ENCODE data around the gene RGL4.
"Not testable (repeated sequence)": the region's sequence is repeated elsewhere in the genome, so short reads cannot be mapped to it uniquely, and the experiment has no call there.

The RGL4 gene

DNA sequence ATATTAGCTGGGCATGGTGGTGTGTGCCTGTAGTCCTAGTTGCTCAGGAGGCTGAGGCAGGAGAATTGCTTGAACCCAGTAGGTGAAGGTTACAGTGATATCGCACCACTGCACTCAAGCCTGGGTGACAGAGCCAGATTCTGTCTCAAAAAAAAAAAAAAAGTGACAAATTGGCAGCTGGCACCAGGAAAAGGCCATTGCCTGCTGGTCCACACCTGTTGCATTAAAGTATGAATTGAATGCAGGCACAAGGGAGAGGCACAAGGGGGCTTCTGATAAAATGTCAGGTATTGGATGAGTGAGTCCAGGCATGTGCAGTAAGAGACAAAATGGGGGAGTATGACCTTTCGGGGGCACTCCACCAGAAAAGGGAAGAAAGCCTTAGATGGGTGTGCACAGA lies 31.9 kb downstream of the RGL4 start:
- Histone ChIP-seq H3K27me3 (ENCODE audit: control insufficient read depth, insufficient read depth, low read length) (no peaks in the 10 kb centered on the region), H3K4me2 (ENCODE audit: low read length) (peak overlapping the region; percentile 49), H3K79me2 (no peaks in the 10 kb centered on the region), H3K4me1 (peaks cover 2% of the 10 kb centered on the region), H3K27ac (no peak overlapping the region), H3K36me3 (ENCODE audit: control insufficient read depth, insufficient read depth, low read length) (no peaks in the 10 kb centered on the region), H3K9ac (no peak overlapping the region), H3K4me3 (ENCODE audit: low read depth, low read length) (no peak overlapping the region), H3K9me3 (ENCODE audit: control insufficient read depth, low read length) (no peaks in the 10 kb centered on the region), H2AFZ (no peak overlapping the region)
- TF ChIP-seq, protein P1, sequence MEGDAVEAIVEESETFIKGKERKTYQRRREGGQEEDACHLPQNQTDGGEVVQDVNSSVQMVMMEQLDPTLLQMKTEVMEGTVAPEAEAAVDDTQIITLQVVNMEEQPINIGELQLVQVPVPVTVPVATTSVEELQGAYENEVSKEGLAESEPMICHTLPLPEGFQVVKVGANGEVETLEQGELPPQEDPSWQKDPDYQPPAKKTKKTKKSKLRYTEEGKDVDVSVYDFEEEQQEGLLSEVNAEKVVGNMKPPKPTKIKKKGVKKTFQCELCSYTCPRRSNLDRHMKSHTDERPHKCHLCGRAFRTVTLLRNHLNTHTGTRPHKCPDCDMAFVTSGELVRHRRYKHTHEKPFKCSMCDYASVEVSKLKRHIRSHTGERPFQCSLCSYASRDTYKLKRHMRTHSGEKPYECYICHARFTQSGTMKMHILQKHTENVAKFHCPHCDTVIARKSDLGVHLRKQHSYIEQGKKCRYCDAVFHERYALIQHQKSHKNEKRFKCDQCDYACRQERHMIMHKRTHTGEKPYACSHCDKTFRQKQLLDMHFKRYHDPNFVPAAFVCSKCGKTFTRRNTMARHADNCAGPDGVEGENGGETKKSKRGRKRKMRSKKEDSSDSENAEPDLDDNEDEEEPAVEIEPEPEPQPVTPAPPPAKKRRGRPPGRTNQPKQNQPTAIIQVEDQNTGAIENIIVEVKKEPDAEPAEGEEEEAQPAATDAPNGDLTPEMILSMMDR (IDR thresholded peaks at IDR 0.05): no peak

DNA sequence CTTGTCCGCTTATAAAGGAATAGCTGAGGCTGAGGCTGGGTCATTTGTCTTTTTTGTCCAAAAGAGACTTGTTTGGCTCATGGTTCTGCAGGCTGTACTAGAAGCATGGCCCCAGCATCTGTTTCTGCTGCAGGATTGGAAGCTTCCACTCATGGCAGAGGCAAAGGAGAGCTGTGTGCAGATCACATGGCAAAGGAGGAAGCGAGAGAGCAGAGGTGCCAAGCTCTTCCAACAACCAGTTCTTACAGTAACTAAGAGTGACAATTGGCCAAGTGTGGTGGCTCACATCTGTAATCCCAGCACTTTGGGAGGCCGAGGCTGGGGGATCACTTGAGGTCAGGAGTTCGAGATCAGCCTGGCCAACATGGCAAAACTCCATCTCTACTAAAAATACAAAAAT lies 37.3 kb downstream of the RGL4 start:
- H3K9ac ChIP-seq; H3K27ac ChIP-seq; H3K79me2 ChIP-seq; H3K4me2 ChIP-seq (ENCODE audit: low read length); H3K36me3 ChIP-seq (ENCODE audit: control insufficient read depth, insufficient read depth, low read length); H2AFZ ChIP-seq; H3K4me1 ChIP-seq; H3K27me3 ChIP-seq (ENCODE audit: control insufficient read depth, insufficient read depth, low read length); H3K4me3 ChIP-seq (ENCODE audit: low read depth, low read length); H3K9me3 ChIP-seq (ENCODE audit: control insufficient read depth, low read length): not testable (repeated sequence)

DNA sequence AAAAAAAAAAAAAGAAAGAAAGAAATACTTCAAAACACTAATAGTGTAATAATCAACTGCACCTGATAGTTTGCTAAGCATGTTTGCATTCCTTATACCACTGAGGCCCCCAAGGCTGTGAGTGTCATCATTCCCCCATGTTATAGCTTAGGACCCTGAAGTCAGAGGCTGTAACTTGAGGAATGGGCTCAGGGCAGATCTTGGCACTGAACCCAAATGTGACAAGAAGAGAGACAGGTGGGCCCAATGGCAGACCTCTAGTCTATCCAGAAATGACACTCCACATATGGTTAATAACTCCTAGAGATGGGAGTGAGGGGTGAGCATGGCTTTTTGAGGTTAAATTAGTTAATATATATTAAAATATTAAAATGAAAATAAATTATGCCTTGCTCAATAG lies 46.9 kb downstream of the RGL4 start:
- H3K36me3 ChIP-seq (ENCODE audit: control insufficient read depth, insufficient read depth, low read length): no peaks in the 10 kb centered on the region

DNA sequence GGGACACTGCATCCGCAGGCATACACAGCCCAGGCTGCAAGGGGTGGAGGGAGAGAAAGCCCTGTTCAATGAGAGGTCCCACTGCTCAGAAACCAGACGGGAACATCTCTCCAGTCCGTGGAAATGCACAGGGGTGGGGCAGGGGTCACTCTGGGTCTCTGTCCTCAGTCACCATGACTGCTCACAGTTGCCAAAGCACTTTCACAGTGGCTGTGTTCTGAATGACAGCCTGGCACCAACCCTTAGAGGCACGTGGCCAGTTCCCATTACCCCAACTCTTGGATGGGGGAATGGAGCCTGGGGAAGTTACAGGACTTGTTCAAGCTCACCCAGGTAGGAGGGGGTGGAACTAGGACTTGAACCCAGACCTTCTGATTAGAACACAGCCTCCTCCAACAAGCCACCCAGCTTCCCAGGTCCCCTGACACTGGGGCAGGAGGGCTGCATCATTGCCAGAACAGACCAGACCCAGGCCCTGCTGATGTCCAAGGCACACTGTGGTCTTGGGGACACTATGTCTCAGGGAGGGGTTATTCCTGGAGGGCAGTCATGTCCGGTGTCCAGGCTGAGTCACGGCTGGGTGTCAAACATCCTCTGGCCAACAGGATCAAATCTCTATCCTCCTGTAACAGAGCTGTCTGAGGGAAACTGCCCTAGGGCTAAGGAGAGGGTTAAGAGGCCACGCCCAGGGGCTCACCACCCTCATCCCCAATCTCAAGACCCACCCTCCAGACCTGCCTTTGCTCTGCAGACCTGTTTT lies 51.9 kb downstream of the RGL4 start:
- Histone ChIP-seq H2AFZ (no peak overlapping the region), H3K27ac (no peak overlapping the region), H3K36me3 (ENCODE audit: control insufficient read depth, insufficient read depth, low read length) (no peaks in the 10 kb centered on the region), H3K27me3 (ENCODE audit: control insufficient read depth, insufficient read depth, low read length) (no peaks in the 10 kb centered on the region), H3K4me1 (peaks cover 9% of the 10 kb centered on the region), H3K4me3 (ENCODE audit: low read depth, low read length) (no peak overlapping the region), H3K9ac (no peak overlapping the region), H3K79me2 (no peaks in the 10 kb centered on the region), H3K4me2 (ENCODE audit: low read length) (no peak overlapping the region), H3K9me3 (ENCODE audit: control insufficient read depth, low read length) (no peaks in the 10 kb centered on the region)
- TF ChIP-seq, protein P1 (IDR thresholded peaks at IDR 0.05): no peak

More for the DNA sequence above, 46.9 kb downstream of the RGL4 start:
- Histone ChIP-seq H3K27me3 (ENCODE audit: control insufficient read depth, insufficient read depth, low read length) (no peaks in the 10 kb centered on the region), H3K27ac (no peak overlapping the region), H2AFZ (no peak overlapping the region), H3K4me3 (ENCODE audit: low read depth, low read length) (no peak overlapping the region), H3K9me3 (ENCODE audit: control insufficient read depth, low read length) (no peaks in the 10 kb centered on the region), H3K9ac (no peak overlapping the region), H3K79me2 (no peaks in the 10 kb centered on the region), H3K4me2 (ENCODE audit: low read length) (no peak overlapping the region), H3K4me1 (peaks cover under 1% of the 10 kb centered on the region)
- TF ChIP-seq, protein P1 (IDR thresholded peaks at IDR 0.05): no peak

DNA sequence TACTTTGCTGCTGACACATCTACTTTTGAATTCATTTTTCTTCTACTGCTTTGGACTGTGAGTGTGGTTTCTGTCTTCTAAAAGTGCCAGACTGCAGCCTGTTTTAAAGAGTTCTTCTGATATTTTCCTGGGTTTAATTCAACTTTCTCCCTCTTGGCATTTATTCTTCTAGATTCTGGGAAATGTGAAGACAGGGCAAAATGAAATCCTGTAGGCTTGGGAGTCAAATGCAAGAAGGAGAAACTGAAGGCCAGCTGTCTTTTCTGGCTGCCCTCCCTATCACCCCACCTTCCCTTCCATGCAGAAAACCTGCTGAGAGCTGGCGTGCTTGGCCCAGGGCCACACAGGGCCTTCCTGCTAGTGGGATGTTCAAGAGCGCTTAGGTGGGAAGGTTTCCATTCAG lies 52.5 kb downstream of the RGL4 start:
- Histone ChIP-seq H3K79me2 (no peaks in the 10 kb centered on the region), H2AFZ (no peak overlapping the region), H3K4me1 (peaks cover 9% of the 10 kb centered on the region), H3K9me3 (ENCODE audit: control insufficient read depth, low read length) (no peaks in the 10 kb centered on the region), H3K36me3 (ENCODE audit: control insufficient read depth, insufficient read depth, low read length) (no peaks in the 10 kb centered on the region), H3K27ac (no peak overlapping the region), H3K4me2 (ENCODE audit: low read length) (no peak overlapping the region), H3K4me3 (ENCODE audit: low read depth, low read length) (no peak overlapping the region), H3K27me3 (ENCODE audit: control insufficient read depth, insufficient read depth, low read length) (no peaks in the 10 kb centered on the region), H3K9ac (no peak overlapping the region)
- TF ChIP-seq, protein P1 (IDR thresholded peaks at IDR 0.05): no peak
